Brain microvascular endothelial cell (primary cell): Measurements from ENCODE around the gene SALL3.

Experiments used
- DNase-seq: peaks from one replicate; pipeline ENCODE4 v3.0.0-alpha.2; 2020
- H3K27ac ChIP-seq: fragments of 250-450 bp; sonication (Bioruptor Pico); 2 replicates; pipeline ENCODE4 v1.5.1; 2020; ENCODE audit warnings: mild to moderate bottlenecking, moderate library complexity
- H3K27me3 ChIP-seq: fragments of 250-450 bp; sonication (Bioruptor Pico); replicated peaks from 2 replicates; pipeline ENCODE4 v1.5.1; 2020; ENCODE audit warnings: mild to moderate bottlenecking
- H3K36me3 ChIP-seq: fragments of 250-450 bp; sonication (Bioruptor Pico); replicated peaks from 2 replicates; pipeline ENCODE4 v1.5.1; 2020; ENCODE audit warnings: mild to moderate bottlenecking
- H3K4me3 ChIP-seq: 2 replicates; pipeline ENCODE4 v1.5.1; 2011; ENCODE audit warnings: low read depth, mild to moderate bottlenecking, control low read depth, low read length, moderate library complexity
- in situ Hi-C: cut with HindIII; loops from 2 replicates; pipeline ENCODE4 v1.10.0; 2017; ENCODE audit warnings: low sequenced_read_pairs, low pct_ligation_motif_present
- TF ChIP-seq, protein P1 (sequence below): IDR thresholded peaks from 2 replicates; pipeline ENCODE4 v1.5.1; 2011; ENCODE audit warnings: low read depth, mild to moderate bottlenecking, moderate library complexity, low read length, control low read depth, inconsistent platforms; ENCODE audit errors: missing control alignments

Gene SALL3

GRCh38 chr18:78993014-78993926 lies 13.7 kb downstream of the SALL3 start:
- Histone ChIP-seq H3K36me3 (no peaks in the 10 kb centered on the region), H3K27ac (no peak overlapping the region), H3K27me3 (peaks cover 3% of the 10 kb centered on the region), H3K4me3 (no peak overlapping the region)
- in situ Hi-C loops: no loop called here
- TF ChIP-seq, protein P1, sequence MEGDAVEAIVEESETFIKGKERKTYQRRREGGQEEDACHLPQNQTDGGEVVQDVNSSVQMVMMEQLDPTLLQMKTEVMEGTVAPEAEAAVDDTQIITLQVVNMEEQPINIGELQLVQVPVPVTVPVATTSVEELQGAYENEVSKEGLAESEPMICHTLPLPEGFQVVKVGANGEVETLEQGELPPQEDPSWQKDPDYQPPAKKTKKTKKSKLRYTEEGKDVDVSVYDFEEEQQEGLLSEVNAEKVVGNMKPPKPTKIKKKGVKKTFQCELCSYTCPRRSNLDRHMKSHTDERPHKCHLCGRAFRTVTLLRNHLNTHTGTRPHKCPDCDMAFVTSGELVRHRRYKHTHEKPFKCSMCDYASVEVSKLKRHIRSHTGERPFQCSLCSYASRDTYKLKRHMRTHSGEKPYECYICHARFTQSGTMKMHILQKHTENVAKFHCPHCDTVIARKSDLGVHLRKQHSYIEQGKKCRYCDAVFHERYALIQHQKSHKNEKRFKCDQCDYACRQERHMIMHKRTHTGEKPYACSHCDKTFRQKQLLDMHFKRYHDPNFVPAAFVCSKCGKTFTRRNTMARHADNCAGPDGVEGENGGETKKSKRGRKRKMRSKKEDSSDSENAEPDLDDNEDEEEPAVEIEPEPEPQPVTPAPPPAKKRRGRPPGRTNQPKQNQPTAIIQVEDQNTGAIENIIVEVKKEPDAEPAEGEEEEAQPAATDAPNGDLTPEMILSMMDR: no peak
- no peak for DNase-seq

DNA sequence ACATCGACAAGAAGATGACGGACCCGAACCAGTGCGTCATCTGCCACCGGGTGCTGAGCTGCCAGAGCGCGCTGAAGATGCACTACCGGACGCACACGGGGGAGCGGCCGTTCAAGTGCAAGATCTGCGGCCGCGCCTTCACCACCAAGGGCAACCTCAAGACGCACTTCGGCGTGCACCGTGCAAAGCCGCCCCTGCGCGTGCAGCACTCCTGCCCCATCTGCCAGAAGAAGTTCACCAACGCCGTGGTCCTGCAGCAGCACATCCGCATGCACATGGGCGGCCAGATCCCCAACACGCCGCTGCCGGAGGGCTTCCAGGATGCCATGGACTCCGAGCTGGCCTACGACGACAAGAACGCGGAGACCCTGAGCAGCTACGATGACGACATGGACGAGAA lies 14.4 kb downstream of the SALL3 start:
- TF ChIP-seq, protein P1: no peak
- in situ Hi-C loops: no loop called here
- no peak for DNase-seq
- H3K4me3 ChIP-seq: no peak overlapping the region
- H3K27ac ChIP-seq: no peak overlapping the region
- peaks cover 2% of the 10 kb centered on the region for H3K27me3 ChIP-seq
- H3K36me3 ChIP-seq: no peaks in the 10 kb centered on the region

- TF ChIP-seq, protein P1: no peak
- DNase-seq: no peak
- Histone ChIP-seq H3K36me3 (no peaks in the 10 kb centered on the region), H3K27me3 (no peaks in the 10 kb centered on the region), H3K4me3 (no peak overlapping the region), H3K27ac (no peak overlapping the region)
- in situ Hi-C loops: no loop called here
Observed at GRCh38 chr18:78994531-78994930, 14.9 kb downstream of the SALL3 start.

DNA sequence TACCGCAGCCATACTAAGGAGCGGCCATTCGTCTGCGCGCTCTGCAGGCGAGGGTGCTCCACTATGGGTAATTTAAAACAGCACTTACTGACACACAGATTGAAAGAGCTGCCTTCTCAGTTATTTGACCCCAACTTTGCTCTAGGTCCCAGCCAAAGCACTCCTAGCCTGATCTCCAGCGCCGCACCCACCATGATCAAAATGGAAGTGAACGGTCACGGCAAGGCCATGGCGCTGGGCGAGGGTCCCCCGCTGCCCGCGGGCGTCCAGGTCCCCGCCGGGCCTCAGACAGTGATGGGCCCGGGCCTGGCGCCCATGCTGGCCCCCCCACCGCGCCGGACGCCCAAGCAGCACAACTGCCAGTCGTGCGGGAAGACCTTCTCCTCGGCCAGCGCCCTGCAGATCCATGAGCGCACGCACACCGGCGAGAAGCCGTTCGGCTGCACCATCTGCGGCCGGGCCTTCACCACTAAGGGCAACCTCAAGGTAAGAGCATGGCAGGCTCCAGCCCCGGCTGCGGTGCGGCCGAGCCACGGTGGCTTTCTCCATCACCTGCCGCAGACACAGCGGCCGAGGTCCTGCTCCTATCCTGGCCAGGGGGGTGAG lies 15.5 kb downstream of the SALL3 start:
- in situ Hi-C loops: no loop called here
- Histone ChIP-seq H3K4me3 (no peak overlapping the region), H3K27me3 (no peaks in the 10 kb centered on the region), H3K36me3 (no peaks in the 10 kb centered on the region), H3K27ac (no peak overlapping the region)
- TF ChIP-seq, protein P1: no peak
- no peak for DNase-seq

DNA sequence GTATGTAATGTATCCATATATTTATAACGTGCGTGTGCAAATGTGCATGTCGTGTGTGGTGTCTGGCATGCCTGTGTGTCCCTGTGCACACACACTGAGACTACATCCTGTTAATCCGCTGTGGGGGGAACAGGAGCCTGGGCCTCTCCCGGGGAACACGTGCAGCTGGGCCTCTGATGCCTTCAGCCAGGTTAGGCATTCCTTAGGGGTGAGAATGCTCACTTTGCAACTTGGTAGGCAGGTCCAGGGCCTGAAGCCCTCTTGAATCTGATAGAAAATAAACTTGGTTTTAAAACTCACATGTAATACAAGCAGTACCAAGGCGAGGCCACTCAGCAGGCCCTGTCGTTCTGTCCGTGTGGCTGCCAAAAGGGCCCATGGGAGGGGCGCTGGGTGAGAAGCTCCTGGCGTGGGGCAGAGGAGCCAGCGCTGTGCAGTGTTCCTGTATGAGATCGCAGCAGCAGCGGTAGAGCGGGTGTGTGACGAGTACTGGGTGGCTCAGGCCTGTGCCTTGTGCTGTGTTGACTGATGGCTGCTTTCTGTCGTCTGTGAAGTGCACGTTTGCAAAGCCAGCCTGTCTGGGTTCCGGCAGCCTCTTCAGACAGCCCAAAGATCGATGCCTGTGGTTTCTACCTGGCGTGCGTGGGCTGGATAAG lies 16.2 kb downstream of the SALL3 start:
- Histone ChIP-seq H3K36me3 (no peaks in the 10 kb centered on the region), H3K27ac (no peak overlapping the region), H3K4me3 (no peak overlapping the region), H3K27me3 (no peaks in the 10 kb centered on the region)
- TF ChIP-seq, protein P1: no peak
- DNase-seq: no peak
- in situ Hi-C loops: no loop called here
